Mesendoderm (in vitro differentiated cells): ENCODE results near the gene ATL3.
A peak's percentile ranks its signal among the peaks of the same experiment; 100 is the strongest.
"Not testable (repeated sequence)": the region's sequence is repeated elsewhere in the genome, so short reads cannot be mapped to it uniquely, and the experiment has no call there.

Source experiments
- DNase-seq: peaks from one replicate; pipeline ENCODE4 v3.0.0; 2013
- H2AK5ac ChIP-seq: 2 replicates; pipeline ENCODE4 v1.6.1; 2013; ENCODE audit warnings: low read length, inconsistent platforms
- H2BK120ac ChIP-seq: 2 replicates; pipeline ENCODE4 v1.6.1; 2013; ENCODE audit warnings: low read depth, mild to moderate bottlenecking, low read length, moderate library complexity, mixed read lengths
- H2BK15ac ChIP-seq: replicated peaks from 2 replicates; pipeline ENCODE4 v1.6.1; 2013; ENCODE audit warnings: low read depth, mild to moderate bottlenecking, moderate library complexity
- H2BK5ac ChIP-seq: 2 replicates; pipeline ENCODE4 v1.6.1; 2013; ENCODE audit warnings: low read length, inconsistent platforms
- H3K18ac ChIP-seq: 2 replicates; pipeline ENCODE4 v1.6.1; 2013; ENCODE audit warnings: mild to moderate bottlenecking, low read length, mixed read lengths
- H3K23ac ChIP-seq: one replicate; pipeline ENCODE4 v1.6.1; 2013; ENCODE audit warnings: low read length
- H3K27ac ChIP-seq: 2 replicates; pipeline ENCODE4 v1.5.1; 2013; ENCODE audit warnings: low read depth, mild to moderate bottlenecking, inconsistent platforms, low read length, moderate library complexity
- H3K27me3 ChIP-seq: 2 replicates; pipeline ENCODE4 v1.6.1; 2013; ENCODE audit warnings: low read length, control low read depth, mild to moderate bottlenecking, inconsistent platforms; ENCODE audit not compliant: insufficient read depth, poor library complexity
- H3K36me3 ChIP-seq: 2 replicates; pipeline ENCODE4 v1.6.1; 2013; ENCODE audit warnings: low read length, inconsistent platforms; ENCODE audit not compliant: control insufficient read depth, insufficient read depth
- H3K4ac ChIP-seq: one replicate; pipeline ENCODE4 v1.6.1; 2013; ENCODE audit warnings: low read depth, mild to moderate bottlenecking, low read length, moderate library complexity
- H3K4me1 ChIP-seq: 2 replicates; pipeline ENCODE4 v1.6.1; 2013; ENCODE audit warnings: low read depth, low read length, inconsistent platforms; ENCODE audit not compliant: control insufficient read depth
- H3K4me2 ChIP-seq: 2 replicates; pipeline ENCODE4 v1.6.1; 2013; ENCODE audit warnings: low read length
- H3K4me3 ChIP-seq: 2 replicates; pipeline ENCODE4 v1.5.1; 2013; ENCODE audit warnings: mild to moderate bottlenecking, low read length
- H3K56ac ChIP-seq: one replicate; pipeline ENCODE4 v1.6.1; 2013; ENCODE audit warnings: low read length
- H3K79me1 ChIP-seq: 2 replicates; pipeline ENCODE4 v1.6.1; 2013; ENCODE audit warnings: low read length, inconsistent platforms
- H3K79me2 ChIP-seq: 2 replicates; pipeline ENCODE4 v1.6.1; 2013; ENCODE audit warnings: mild to moderate bottlenecking, low read length; ENCODE audit not compliant: control insufficient read depth, insufficient read depth
- H3K9ac ChIP-seq: 2 replicates; pipeline ENCODE4 v1.6.1; 2013; ENCODE audit warnings: low read length, inconsistent platforms
- H4K5ac ChIP-seq: one replicate; pipeline ENCODE4 v1.6.1; 2013; ENCODE audit warnings: low read length
- H4K8ac ChIP-seq: one replicate; pipeline ENCODE4 v1.6.1; 2013; ENCODE audit warnings: low read depth, mild to moderate bottlenecking, control low read depth, low read length, moderate library complexity
- WGBS: extraction: QIAGEN DNeasy Blood & Tissue Kit; methylation state at CpG from one replicate; pipeline ENCODE4 v1.1.7; 2013; ENCODE audit warnings: low lambda C conversion rate, missing lambda C conversion rate; ENCODE audit not compliant: insufficient coverage; ENCODE audit errors: extremely low coverage; 5-methylcytosine and 5-hydroxymethylcytosine counted together

The ATL3 gene

DNA sequence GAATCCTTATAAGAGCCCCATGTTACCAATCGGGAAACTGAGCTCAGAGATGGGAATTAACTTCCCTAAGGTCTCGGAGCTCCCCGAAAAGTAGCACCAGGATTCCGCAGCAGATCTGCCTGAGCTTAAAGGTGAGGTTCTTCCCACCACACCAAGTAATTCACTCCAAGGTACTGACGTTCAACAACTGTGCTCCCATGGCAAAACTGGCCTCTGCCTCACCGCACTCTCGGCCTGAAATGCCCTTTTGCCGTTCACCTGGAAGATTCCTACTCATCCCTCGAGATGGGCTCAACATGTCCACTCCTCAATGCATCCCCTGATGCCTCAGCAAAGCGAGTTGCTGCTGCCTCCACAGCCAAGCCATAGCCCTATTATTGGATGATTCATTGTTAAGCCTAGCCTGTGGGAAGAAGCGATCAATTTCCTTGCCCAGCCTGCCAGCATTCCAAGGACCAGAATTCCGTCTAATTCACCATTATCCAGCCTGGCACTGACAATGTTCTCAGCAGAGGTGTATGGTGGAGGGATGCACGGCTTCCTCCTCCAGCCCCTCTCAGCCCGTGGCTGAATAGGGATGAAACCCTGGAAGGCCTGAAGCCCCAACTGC is 61.1 kb downstream of the ATL3 start:
- H3K4me1 ChIP-seq = peaks cover 7% of the 10 kb centered on the region
- no peak overlapping the region for H3K9ac ChIP-seq
- H3K79me2 ChIP-seq = peaks cover 1% of the 10 kb centered on the region
- H2BK15ac ChIP-seq = no peak overlapping the region
- H3K4me2 ChIP-seq = no peak overlapping the region
- no peak overlapping the region for H3K27ac ChIP-seq
- H4K5ac ChIP-seq = no peak overlapping the region
- no peaks in the 10 kb centered on the region for H3K27me3 ChIP-seq
- no peak overlapping the region for H4K8ac ChIP-seq
- WGBS = no CpG with 5 or more reads among the region's 14 CpGs
- no peak overlapping the region for H3K4ac ChIP-seq
- no peak overlapping the region for H2BK5ac ChIP-seq
- H2BK120ac ChIP-seq = no peak overlapping the region
- H3K36me3 ChIP-seq = no peaks in the 10 kb centered on the region
- H3K79me1 ChIP-seq = no peaks in the 10 kb centered on the region
- no peak for DNase-seq
- H3K18ac ChIP-seq = no peak overlapping the region
- H2AK5ac ChIP-seq = peak overlapping the region; percentile 14
- H3K56ac ChIP-seq = peak overlapping the region; percentile 26
- H3K4me3 ChIP-seq = no peak overlapping the region
- H3K23ac ChIP-seq = no peak overlapping the region

DNA sequence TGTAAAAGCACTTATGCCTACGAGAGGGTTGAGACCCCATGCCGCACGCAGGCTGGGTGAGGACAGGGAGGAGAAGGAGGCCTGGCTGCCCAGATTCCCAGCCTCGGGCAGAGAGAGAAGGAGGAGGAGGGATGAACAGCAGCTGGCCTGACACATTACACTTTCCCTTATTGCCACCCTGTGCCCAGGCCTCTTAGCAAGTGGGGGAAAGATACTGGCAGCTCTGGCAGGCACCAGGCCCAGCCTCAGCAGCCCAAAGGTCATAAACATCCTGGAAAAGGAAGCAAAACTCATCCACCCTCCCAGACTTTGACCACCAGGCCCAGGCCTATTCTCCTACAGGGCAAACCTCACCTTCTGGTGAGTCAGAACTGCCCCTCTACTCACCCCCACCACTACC is 61.6 kb downstream of the ATL3 start:
- Histone ChIP-seq H4K5ac (no peak overlapping the region), H3K23ac (no peak overlapping the region), H3K4ac (no peak overlapping the region), H2BK120ac (no peak overlapping the region), H3K4me1 (peaks cover 7% of the 10 kb centered on the region), H4K8ac (no peak overlapping the region), H2BK5ac (no peak overlapping the region), H3K79me1 (no peaks in the 10 kb centered on the region), H3K18ac (no peak overlapping the region), H3K79me2 (peaks cover 1% of the 10 kb centered on the region), H3K56ac (no peak overlapping the region), H3K4me2 (no peak overlapping the region), H3K9ac (no peak overlapping the region), H2BK15ac (no peak overlapping the region), H3K27me3 (no peaks in the 10 kb centered on the region), H2AK5ac (no peak overlapping the region), H3K27ac (no peak overlapping the region), H3K4me3 (no peak overlapping the region), H3K36me3 (no peaks in the 10 kb centered on the region)
- no peak for DNase-seq
- no CpG with 5 or more reads among the region's 4 CpGs for WGBS

DNA sequence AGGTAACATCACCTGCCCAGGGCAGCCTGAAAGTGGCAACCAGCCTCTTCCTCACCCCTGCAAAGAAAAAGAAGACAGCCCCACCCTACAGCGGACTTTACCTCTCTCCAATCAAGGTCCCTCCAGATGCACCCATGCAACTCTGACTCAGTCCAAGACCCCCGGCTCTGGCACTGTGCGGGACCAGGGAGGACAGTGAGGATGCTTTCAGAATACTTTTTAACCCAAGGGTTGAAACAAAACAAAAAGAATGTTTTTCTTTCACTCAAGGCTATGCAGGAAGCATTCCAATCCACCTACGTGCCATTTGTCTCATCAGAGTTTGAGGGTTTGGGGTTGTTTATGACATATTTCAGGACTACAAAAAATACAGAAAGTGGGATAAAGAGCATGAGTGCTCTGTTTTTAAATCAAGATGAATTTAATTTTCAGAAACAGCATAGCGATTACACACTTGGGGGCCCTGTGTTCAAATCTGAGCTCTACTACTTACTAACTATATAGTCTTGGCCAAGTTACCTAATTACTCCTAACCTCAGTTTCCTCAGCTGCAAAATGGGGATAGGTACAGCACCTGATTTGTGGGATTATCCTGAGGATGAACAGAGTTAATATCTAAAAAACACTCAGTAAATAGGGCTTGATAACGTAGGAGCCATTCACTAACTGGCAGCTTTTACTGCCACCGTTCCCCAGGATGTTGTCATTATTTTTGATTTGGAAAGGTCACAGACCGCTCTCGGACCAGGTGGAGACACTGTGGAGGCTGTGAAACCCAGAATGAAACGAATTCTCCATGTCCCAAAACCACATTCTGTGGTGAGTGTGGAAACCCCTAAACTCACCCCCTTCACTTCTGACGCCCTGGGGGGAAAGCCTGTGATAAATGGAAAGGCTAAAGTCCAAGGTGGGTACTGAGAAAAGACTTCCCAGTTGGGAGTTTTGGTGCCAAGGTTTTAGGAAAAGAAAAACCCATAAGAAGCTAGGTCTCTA is 62.5 kb downstream of the ATL3 start:
- Histone ChIP-seq H2BK120ac (no peak overlapping the region), H3K23ac (no peak overlapping the region), H3K27ac (no peak overlapping the region), H3K79me2 (peaks cover 1% of the 10 kb centered on the region), H3K79me1 (no peaks in the 10 kb centered on the region), H3K36me3 (no peaks in the 10 kb centered on the region), H3K4ac (no peak overlapping the region), H2BK5ac (no peak overlapping the region), H3K4me1 (peaks cover 7% of the 10 kb centered on the region), H4K5ac (no peak overlapping the region), H3K9ac (no peak overlapping the region), H3K4me3 (no peak overlapping the region), H3K4me2 (no peak overlapping the region), H3K56ac (peak overlapping the region; percentile 17), H2BK15ac (no peak overlapping the region), H3K18ac (no peak overlapping the region), H4K8ac (no peak overlapping the region), H2AK5ac (no peak overlapping the region), H3K27me3 (no peaks in the 10 kb centered on the region)
- DNase-seq = no peak
- no CpG with 5 or more reads among the region's 11 CpGs for WGBS

DNA sequence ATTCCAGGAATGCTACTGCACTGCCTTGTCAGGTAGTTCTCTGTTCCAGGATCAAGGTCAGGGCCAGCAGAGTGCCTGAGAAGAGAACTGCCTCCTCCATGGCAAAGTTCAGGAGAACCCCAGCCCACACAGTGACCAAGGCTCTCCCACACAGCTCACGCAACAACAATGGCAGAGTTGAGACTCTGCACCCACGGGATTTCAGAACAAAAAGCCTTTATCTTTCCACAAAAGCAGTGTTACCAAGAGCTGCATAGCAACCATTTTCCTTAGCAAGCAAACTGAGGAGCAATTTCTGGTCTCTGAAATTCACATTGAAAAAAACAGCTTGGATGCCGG is 68.0 kb downstream of the ATL3 start:
- no peaks in the 10 kb centered on the region for H3K4me1 ChIP-seq
- H3K27me3 ChIP-seq = no peaks in the 10 kb centered on the region
- no peak overlapping the region for H4K5ac ChIP-seq
- H4K8ac ChIP-seq = no peak overlapping the region
- no peak overlapping the region for H2AK5ac ChIP-seq
- peak overlapping the region; percentile 9 for H3K18ac ChIP-seq
- H3K9ac ChIP-seq = no peak overlapping the region
- H2BK120ac ChIP-seq = no peak overlapping the region
- no peak overlapping the region for H3K4me2 ChIP-seq
- peak overlapping the region; percentile 80 for H3K23ac ChIP-seq
- peak overlapping the region; percentile 25 for H3K56ac ChIP-seq
- no peak overlapping the region for H3K27ac ChIP-seq
- no peaks in the 10 kb centered on the region for H3K79me2 ChIP-seq
- H3K4me3 ChIP-seq = no peak overlapping the region
- no peaks in the 10 kb centered on the region for H3K36me3 ChIP-seq
- H3K4ac ChIP-seq = no peak overlapping the region
- H3K79me1 ChIP-seq = no peaks in the 10 kb centered on the region
- H2BK15ac ChIP-seq = no peak overlapping the region
- DNase-seq = no peak
- no CpG with 5 or more reads among the region's 3 CpGs for WGBS
- H2BK5ac ChIP-seq = no peak overlapping the region

DNA sequence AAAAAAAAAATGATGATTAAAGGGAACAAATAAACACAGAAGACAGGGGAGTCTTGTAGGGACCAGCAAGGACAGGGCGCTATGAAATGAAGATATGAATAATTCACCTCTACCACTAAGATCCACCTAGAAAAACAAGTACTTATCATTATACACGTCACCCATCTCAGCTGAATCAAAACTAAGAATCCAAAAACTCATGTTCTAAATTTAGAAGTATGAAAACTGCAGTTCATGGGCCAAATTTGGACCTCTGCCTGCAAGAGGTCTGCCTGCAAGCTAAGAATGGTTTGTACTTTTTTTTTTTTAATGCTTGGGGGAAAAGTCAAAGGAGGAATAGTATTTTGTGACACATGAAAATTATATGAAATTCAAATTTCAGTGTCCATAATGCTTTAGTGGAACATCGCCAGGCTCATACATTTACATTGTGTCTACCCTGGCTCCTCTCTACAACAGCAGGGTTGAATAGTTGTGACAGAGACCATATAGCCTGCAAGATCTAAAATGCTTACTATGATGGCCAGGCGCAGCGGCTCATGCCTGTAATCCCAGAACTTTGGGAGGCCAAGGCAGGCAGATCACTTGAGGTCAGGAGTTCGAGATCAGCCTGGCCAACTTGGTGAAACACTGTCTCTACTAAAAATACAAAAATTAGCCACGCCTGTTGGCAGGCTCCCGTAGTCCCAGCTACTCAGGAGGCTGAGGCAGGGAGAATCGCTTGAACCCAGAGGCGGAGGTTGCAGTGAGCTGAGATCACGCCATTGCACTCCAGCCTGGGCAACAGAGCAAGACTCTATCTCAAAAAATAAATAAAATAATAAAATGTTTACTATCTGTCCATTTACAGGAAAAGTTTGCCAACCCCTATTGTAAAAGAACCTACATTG is 68.6 kb downstream of the ATL3 start:
- not testable (repeated sequence) for H3K23ac ChIP-seq, H3K36me3 ChIP-seq, H3K79me1 ChIP-seq, H3K4ac ChIP-seq, H4K8ac ChIP-seq, H3K18ac ChIP-seq, H3K56ac ChIP-seq, H2BK5ac ChIP-seq, H3K4me1 ChIP-seq, H3K9ac ChIP-seq, DNase-seq, H3K27ac ChIP-seq, H2BK120ac ChIP-seq, H3K27me3 ChIP-seq, H2BK15ac ChIP-seq, H3K4me2 ChIP-seq, H3K79me2 ChIP-seq, H3K4me3 ChIP-seq, H2AK5ac ChIP-seq, H4K5ac ChIP-seq
- no CpG with 5 or more reads among the region's 11 CpGs for WGBS
